ENCODE results near the gene NOTUM. TPM values are rescaled to one million over a fixed set of nuclear protein-coding genes. Genes with fewer than 3 reads are reported as not detected.

Gene NOTUM
- total RNA-seq, 1 experiment from 2014 or later, result not detected

DNA sequence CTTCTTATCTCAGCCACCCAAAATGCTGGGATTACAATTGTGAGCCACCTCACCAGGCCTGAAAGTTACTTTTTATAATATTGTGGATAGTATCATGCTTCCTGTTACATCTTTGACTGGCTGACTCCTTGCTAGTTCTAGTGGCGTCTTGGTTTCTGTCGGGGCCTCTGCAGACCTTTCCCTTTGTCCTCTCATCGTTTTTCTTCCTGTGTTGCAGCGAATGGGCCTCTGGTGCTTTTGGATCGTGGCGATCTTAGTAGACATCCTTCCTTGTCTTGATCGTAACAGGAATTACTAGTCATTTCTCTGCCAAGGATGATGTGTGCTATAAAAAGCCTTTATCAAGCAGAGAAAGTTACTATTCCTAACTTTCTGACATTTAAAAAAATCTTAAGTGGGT, 37.2 kb upstream of the NOTUM start:
- intact Hi-C loops (cut with micrococcal nuclease; ENCODE audit: unreplicated experiment), result no loop called here
- H3K79me2 ChIP-seq (ENCODE audit: low read depth), result no peaks in the 10 kb centered on the region
- H3K9me2 ChIP-seq (ENCODE audit: insufficient read depth), result no peaks in the 10 kb centered on the region
- no peaks in the 10 kb centered on the region for H4K20me1 ChIP-seq (ENCODE audit: insufficient read depth)
- peaks cover 11% of the 10 kb centered on the region for H3K4me1 ChIP-seq (replicated peaks; ENCODE audit: insufficient read depth)
- no peaks in the 10 kb centered on the region for H3K36me3 ChIP-seq (ENCODE audit: low read depth)
- no peak overlapping the region for H2AFZ ChIP-seq
- TF ChIP-seq EZH2 (IDR thresholded peaks at IDR 0.05; ENCODE audit: low read depth), result no peak
- TF ChIP-seq, protein P1, sequence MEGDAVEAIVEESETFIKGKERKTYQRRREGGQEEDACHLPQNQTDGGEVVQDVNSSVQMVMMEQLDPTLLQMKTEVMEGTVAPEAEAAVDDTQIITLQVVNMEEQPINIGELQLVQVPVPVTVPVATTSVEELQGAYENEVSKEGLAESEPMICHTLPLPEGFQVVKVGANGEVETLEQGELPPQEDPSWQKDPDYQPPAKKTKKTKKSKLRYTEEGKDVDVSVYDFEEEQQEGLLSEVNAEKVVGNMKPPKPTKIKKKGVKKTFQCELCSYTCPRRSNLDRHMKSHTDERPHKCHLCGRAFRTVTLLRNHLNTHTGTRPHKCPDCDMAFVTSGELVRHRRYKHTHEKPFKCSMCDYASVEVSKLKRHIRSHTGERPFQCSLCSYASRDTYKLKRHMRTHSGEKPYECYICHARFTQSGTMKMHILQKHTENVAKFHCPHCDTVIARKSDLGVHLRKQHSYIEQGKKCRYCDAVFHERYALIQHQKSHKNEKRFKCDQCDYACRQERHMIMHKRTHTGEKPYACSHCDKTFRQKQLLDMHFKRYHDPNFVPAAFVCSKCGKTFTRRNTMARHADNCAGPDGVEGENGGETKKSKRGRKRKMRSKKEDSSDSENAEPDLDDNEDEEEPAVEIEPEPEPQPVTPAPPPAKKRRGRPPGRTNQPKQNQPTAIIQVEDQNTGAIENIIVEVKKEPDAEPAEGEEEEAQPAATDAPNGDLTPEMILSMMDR (conservative IDR thresholded peaks at IDR 0.05), result no peak
- H3K27me3 ChIP-seq (ENCODE audit: insufficient read depth, low read depth), result no peaks in the 10 kb centered on the region
- H3K27ac ChIP-seq, result no peak overlapping the region
- H3F3A ChIP-seq (ENCODE audit: insufficient read depth, low read depth), result peaks cover 7% of the 10 kb centered on the region; the same call in 1 of the 2 replicates
- no peak for DNase-seq
- POLR2A ChIA-PET (ENCODE audit: unreplicated experiment), result no interaction called here
- CTCF ChIA-PET, result no interaction called here
- no TSS peak for BruUV-seq (replicated peaks)
- H3K4me3 ChIP-seq, result no peak overlapping the region
- H3K4me2 ChIP-seq, result no peak overlapping the region
- H3K9me3 ChIP-seq (ENCODE audit: insufficient read depth, low read depth), result no peaks in the 10 kb centered on the region

DNA sequence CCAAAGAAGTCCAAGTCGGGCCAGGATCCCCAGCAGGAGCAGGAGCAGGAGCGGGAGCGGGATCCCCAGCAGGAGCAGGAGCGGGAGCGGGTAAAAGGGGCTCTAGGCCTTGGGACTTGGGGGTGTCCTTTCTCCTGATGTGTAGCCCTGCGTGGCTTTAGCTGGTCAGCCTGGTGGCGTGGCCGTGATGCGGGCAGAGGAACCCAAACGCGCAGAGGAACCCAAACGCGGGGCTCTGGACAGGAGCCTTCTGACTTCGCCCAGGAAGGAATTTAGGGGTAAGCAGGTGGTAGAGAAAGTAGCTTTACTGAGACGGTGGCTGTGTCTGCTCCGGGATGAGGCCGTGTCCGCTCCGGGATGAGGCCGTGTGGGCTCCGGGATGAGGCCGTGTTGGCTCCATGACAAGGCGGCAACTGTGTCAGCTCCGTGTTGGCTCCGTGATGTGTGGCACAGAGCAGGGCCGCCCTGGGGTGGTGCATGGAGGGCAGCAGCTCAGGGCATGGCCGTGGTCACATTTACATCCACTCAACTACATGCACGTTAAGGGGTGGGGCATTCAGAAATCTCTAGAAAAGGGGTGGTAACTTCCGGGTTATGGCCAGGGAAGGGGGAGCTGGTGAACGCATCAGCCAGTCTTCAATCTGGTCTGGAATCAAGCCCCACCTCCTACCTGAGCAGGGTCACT, 35.9 kb upstream of the NOTUM start:
- no TSS peak for BruUV-seq (replicated peaks)

DNA sequence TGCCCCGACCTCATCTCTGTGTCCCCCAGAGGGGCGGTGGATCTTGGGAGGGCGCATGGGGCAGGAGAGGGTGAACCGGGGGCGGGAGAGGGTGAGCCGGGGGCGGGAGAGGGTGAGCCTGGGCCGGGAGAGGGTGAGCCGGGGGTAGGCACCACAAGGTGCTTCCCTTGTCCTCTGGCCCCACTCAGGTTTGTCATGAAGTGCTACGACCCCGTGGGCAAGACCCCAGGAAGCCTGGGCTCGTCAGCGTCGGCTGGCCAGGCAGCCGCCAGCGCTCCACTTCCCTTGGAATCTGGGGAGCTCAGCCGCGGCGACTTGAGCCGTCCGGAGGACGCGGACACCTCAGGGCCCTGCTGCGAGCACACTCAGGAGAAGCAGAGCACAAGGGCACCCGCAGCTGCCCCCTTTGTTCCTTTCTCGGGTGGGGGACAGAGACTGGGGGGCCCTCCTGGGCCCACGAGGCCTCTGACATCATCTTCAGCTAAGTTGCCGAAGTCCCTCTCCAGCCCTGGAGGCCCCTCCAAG, 35.3 kb upstream of the NOTUM start:
- POLR2A ChIA-PET (ENCODE audit: unreplicated experiment), result no interaction called here
- no peaks in the 10 kb centered on the region for H3K9me2 ChIP-seq (ENCODE audit: insufficient read depth)
- CTCF ChIA-PET, result no interaction called here
- no peak overlapping the region for H2AFZ ChIP-seq
- H3K27ac ChIP-seq, result no peak overlapping the region
- BruUV-seq (replicated peaks), result no TSS peak
- no peaks in the 10 kb centered on the region for H3K9me3 ChIP-seq (ENCODE audit: insufficient read depth, low read depth)
- no peaks in the 10 kb centered on the region for H3K36me3 ChIP-seq (ENCODE audit: low read depth)
- no peaks in the 10 kb centered on the region for H3K27me3 ChIP-seq (ENCODE audit: insufficient read depth, low read depth)
- H4K20me1 ChIP-seq (ENCODE audit: insufficient read depth), result no peaks in the 10 kb centered on the region
- H3F3A ChIP-seq (ENCODE audit: insufficient read depth, low read depth), result no peaks in the 10 kb centered on the region
- no peak overlapping the region for H3K4me3 ChIP-seq
- no peaks in the 10 kb centered on the region for H3K79me2 ChIP-seq (ENCODE audit: low read depth)
- DNase-seq, result no peak
- TF ChIP-seq EZH2 (IDR thresholded peaks at IDR 0.05; ENCODE audit: low read depth), result no peak
- TF ChIP-seq, protein P1 (conservative IDR thresholded peaks at IDR 0.05), result no peak
- intact Hi-C loops (cut with micrococcal nuclease; ENCODE audit: unreplicated experiment), result no loop called here
- no peaks in the 10 kb centered on the region for H3K4me1 ChIP-seq (replicated peaks; ENCODE audit: insufficient read depth)
- no peak overlapping the region for H3K4me2 ChIP-seq

More for the DNA sequence above, 35.9 kb upstream of the NOTUM start:
- CTCF ChIA-PET, result interaction anchor here (1.1 kb wide), 1 partner anchor 37 kb away, joined by 3 read pairs; no protein-coding TSS in a partner anchor
- Histone ChIP-seq H3K4me1 (replicated peaks; ENCODE audit: insufficient read depth) (no peaks in the 10 kb centered on the region), H3K9me3 (ENCODE audit: insufficient read depth, low read depth) (no peaks in the 10 kb centered on the region), H3K4me3 (no peak overlapping the region), H3K79me2 (ENCODE audit: low read depth) (no peaks in the 10 kb centered on the region), H2AFZ (no peak overlapping the region), H3F3A (ENCODE audit: insufficient read depth, low read depth) (no peaks in the 10 kb centered on the region), H3K9me2 (ENCODE audit: insufficient read depth) (no peaks in the 10 kb centered on the region), H3K27me3 (ENCODE audit: insufficient read depth, low read depth) (no peaks in the 10 kb centered on the region), H3K4me2 (no peak overlapping the region), H3K27ac (no peak overlapping the region), H4K20me1 (ENCODE audit: insufficient read depth) (no peaks in the 10 kb centered on the region), H3K36me3 (ENCODE audit: low read depth) (no peaks in the 10 kb centered on the region)
- POLR2A ChIA-PET (ENCODE audit: unreplicated experiment), result no interaction called here
- intact Hi-C loops (cut with micrococcal nuclease; ENCODE audit: unreplicated experiment), result no loop called here
- no peak for DNase-seq
- TF ChIP-seq, protein P1 (conservative IDR thresholded peaks at IDR 0.05), result no peak
- no peak for TF ChIP-seq EZH2 (IDR thresholded peaks at IDR 0.05; ENCODE audit: low read depth)

All from PC-9 (cell line).